Left colon (tissue), 2 donors: Measurements from ENCODE around the gene BANK1. TPM values are rescaled to one million over a fixed set of nuclear protein-coding genes. Genes with fewer than 3 reads are reported as not detected.
A peak's percentile ranks its signal among the peaks of the same experiment; 100 is the strongest.
"Not testable (repeated sequence)": the region's sequence is repeated elsewhere in the genome, so short reads cannot be mapped to it uniquely, and the experiment has no call there.

Source experiments
- ATAC-seq: fragments of 200-7000 bp; cut with Tn5 transposase; one replicate; pipeline ENCODE4 v1.9.1; 2020; ENCODE audit warnings: mild to moderate bottlenecking, moderate library complexity
- DNase-seq, 2 donors: peaks; one replicate each; pipeline ENCODE4 v3.0.0-alpha.2; 2020
- intact Hi-C, 2 donors: fragments of 100-400 bp; cut with DNase I in 1 of 2; cut with micrococcal nuclease in 1 of 2; formaldehyde crosslinking; loops; one replicate each; pipeline versions ENCODE4 v1.11.2 to v1.14.0; 2022; cut with DNase I, micrococcal nuclease
- total RNA-seq, 2 donors: library from RNA; stranded (reverse); fragmentation: NEBNext Ultra II Directional; extraction: Animal tissue kit (Norgen Biotek cat#: 25700); gene quantifications; one replicate each; pipeline ENCODE4 v1.2.1, GENCODE V29; 2021
- donor health status: DM: no; HTN: no; CAD: no.
- donor health status: DM: yes; HTN: yes; CAD: no.

The BANK1 gene
- total RNA-seq, 2 donors from 2014 or later, result 1.2 to 1.3 TPM

GRCh38 chr4:101864660-101865059 lies 74.1 kb downstream of the BANK1 start:
- ATAC-seq, result no peak
- intact Hi-C loops, result no loop called here
- no peak for DNase-seq

- ATAC-seq (no peak), DNase-seq (no peak)
Measured at GRCh38 chr4:101865501-101866062, 75.1 kb downstream of the BANK1 start.

GRCh38 chr4:101870874-101871273 lies 80.3 kb downstream of the BANK1 start:
- ATAC-seq, result no peak
- intact Hi-C loops, result no loop called here
- no peak for DNase-seq

More at GRCh38 chr4:101865501-101866062, 75.1 kb downstream of the BANK1 start:
- intact Hi-C loops, result no loop called here

GRCh38 chr4:101871962-101872676 lies 81.6 kb downstream of the BANK1 start:
- ATAC-seq, result no peak
- no peak for DNase-seq
- intact Hi-C loops, result no loop called here

GRCh38 chr4:101885574-101885973 lies 95.0 kb downstream of the BANK1 start:
- intact Hi-C loops, result no loop called here
- DNase-seq, result no peak
- peak; percentile 100 for ATAC-seq

GRCh38 chr4:101886826-101887225 lies 96.3 kb downstream of the BANK1 start:
- ATAC-seq (no peak), DNase-seq (no peak)
- intact Hi-C loops, result no loop called here

GRCh38 chr4:101888472-101888871 lies 97.9 kb downstream of the BANK1 start:
- DNase-seq (no peak), ATAC-seq (no peak)
- intact Hi-C loops, result no loop called here

- ATAC-seq, DNase-seq, intact Hi-C loops: not testable (repeated sequence)
Measured at GRCh38 chr4:101905527-101905926, 115.0 kb downstream of the BANK1 start.

GRCh38 chr4:101910786-101911373 lies 120.3 kb downstream of the BANK1 start:
- DNase-seq (no peak), ATAC-seq (no peak)
- intact Hi-C loops, result no loop called here

GRCh38 chr4:101911616-101912015 lies 121.1 kb downstream of the BANK1 start:
- ATAC-seq (no peak), DNase-seq (no peak)
- intact Hi-C loops, result no loop called here

GRCh38 chr4:101914761-101915160 lies 124.2 kb downstream of the BANK1 start:
- no peak for ATAC-seq
- DNase-seq, result no peak
- intact Hi-C loops, result no loop called here

GRCh38 chr4:101919373-101919977 lies 128.9 kb downstream of the BANK1 start:
- ATAC-seq, result no peak
- intact Hi-C loops, result no loop called here
- no peak for DNase-seq

GRCh38 chr4:101921370-101921769 lies 130.8 kb downstream of the BANK1 start:
- DNase-seq (no peak), ATAC-seq (no peak)
- intact Hi-C loops, result no loop called here

GRCh38 chr4:101931619-101932018 lies 141.1 kb downstream of the BANK1 start:
- DNase-seq (no peak), ATAC-seq (no peak)
- intact Hi-C loops, result no loop called here

- no peak for DNase-seq
- no peak for ATAC-seq
- intact Hi-C loops, result no loop called here
Measured at GRCh38 chr4:101933855-101934254, 143.3 kb downstream of the BANK1 start.

- DNase-seq, result no peak
- intact Hi-C loops, result no loop called here
- no peak for ATAC-seq
Measured at GRCh38 chr4:101938836-101939235, 148.3 kb downstream of the BANK1 start.

- ATAC-seq (no peak), DNase-seq (no peak)
- intact Hi-C loops, result no loop called here
Measured at GRCh38 chr4:101941816-101942358, 151.4 kb downstream of the BANK1 start.

GRCh38 chr4:101942891-101943290 lies 152.4 kb downstream of the BANK1 start:
- intact Hi-C loops, result no loop called here
- DNase-seq, result no peak

GRCh38 chr4:101944649-101945048 lies 154.1 kb downstream of the BANK1 start:
- DNase-seq, result no peak
- intact Hi-C loops, result no loop called here
- no peak for ATAC-seq

More at GRCh38 chr4:101942891-101943290, 152.4 kb downstream of the BANK1 start:
- no peak for ATAC-seq

GRCh38 chr4:101948055-101948454 lies 157.5 kb downstream of the BANK1 start:
- ATAC-seq, result no peak
- no peak for DNase-seq
- intact Hi-C loops, result no loop called here
